Type B pancreatic cell (in vitro differentiated cells): ENCODE results near the gene SPATA21. TPM values are rescaled to one million over a fixed set of nuclear protein-coding genes. Genes with fewer than 3 reads are reported as not detected.
"Not testable (repeated sequence)": the region's sequence is repeated elsewhere in the genome, so short reads cannot be mapped to it uniquely, and the experiment has no call there.

Source experiments
- DNase-seq: peaks from one replicate; pipeline ENCODE4 v3.0.0; 2021; ENCODE audit warnings: mixed read lengths; ENCODE audit not compliant: unreplicated experiment; ENCODE audit errors: extremely low spot score
- H3K27ac Mint-ChIP-seq: 2 replicates; pipeline ENCODE4 v1.8.0; 2021; ENCODE audit warnings: mild to moderate bottlenecking, mixed read lengths
- H3K27me3 Mint-ChIP-seq: 2 replicates; pipeline ENCODE4 v1.8.0; 2021; ENCODE audit warnings: mixed read lengths
- H3K36me3 Mint-ChIP-seq: 2 replicates; pipeline ENCODE4 v1.8.0; 2021; ENCODE audit warnings: mixed read lengths
- H3K4me1 Mint-ChIP-seq: one replicate; pipeline ENCODE4 v1.8.0; 2021; ENCODE audit warnings: mixed read lengths; ENCODE audit not compliant: unreplicated experiment
- H3K4me3 Mint-ChIP-seq: 2 replicates; pipeline ENCODE4 v1.8.0; 2021; ENCODE audit warnings: mild to moderate bottlenecking, mixed read lengths
- H3K9me3 Mint-ChIP-seq: 2 replicates; pipeline ENCODE4 v1.8.0; 2021; ENCODE audit warnings: mixed read lengths
- CTCF ChIP-seq: fragments of 200-600 bp; sonication (generic); conservative IDR thresholded peaks from 2 replicates; pipeline ENCODE4 v1.5.0; 2021; ENCODE audit warnings: antibody characterized with exemption, mild to moderate bottlenecking
- total RNA-seq: library from RNA; stranded (reverse); gene quantifications from 2 replicates; pipeline ENCODE4 v1.2.1, GENCODE V29; 2021; ENCODE audit warnings: low replicate concordance

The SPATA21 gene
- total RNA-seq, 1 donor from 2014 or later, result not detected

GRCh38 chr1:16464917-16465625 lies 27.8 kb upstream of the SPATA21 start:
- H3K36me3 Mint-ChIP-seq, result peaks cover 25% of the 10 kb centered on the region

GRCh38 chr1:16462773-16463330 lies 25.6 kb upstream of the SPATA21 start:
- Mint-ChIP-seq H3K27ac (no peak overlapping the region), H3K4me1 (no peaks in the 10 kb centered on the region), H3K4me3 (no peak overlapping the region), H3K36me3 (peaks cover 32% of the 10 kb centered on the region), H3K27me3 (no peaks in the 10 kb centered on the region), H3K9me3 (no peaks in the 10 kb centered on the region)
- TF ChIP-seq CTCF, result no peak
- DNase-seq, result no peak

More at GRCh38 chr1:16464917-16465625, 27.8 kb upstream of the SPATA21 start:
- Mint-ChIP-seq H3K4me3 (no peak overlapping the region), H3K4me1 (no peaks in the 10 kb centered on the region), H3K9me3 (no peaks in the 10 kb centered on the region), H3K27ac (no peak overlapping the region), H3K27me3 (no peaks in the 10 kb centered on the region)
- no peak for DNase-seq
- no peak for TF ChIP-seq CTCF

- DNase-seq, result no peak
- no peak overlapping the region for H3K4me3 Mint-ChIP-seq
- H3K9me3 Mint-ChIP-seq, result no peaks in the 10 kb centered on the region
- no peaks in the 10 kb centered on the region for H3K4me1 Mint-ChIP-seq
- no peak for TF ChIP-seq CTCF
- peaks cover 28% of the 10 kb centered on the region for H3K36me3 Mint-ChIP-seq
- H3K27ac Mint-ChIP-seq, result no peak overlapping the region
- no peaks in the 10 kb centered on the region for H3K27me3 Mint-ChIP-seq
Observed at GRCh38 chr1:16461681-16462080, 24.5 kb upstream of the SPATA21 start.

GRCh38 chr1:16459352-16459925 lies 22.2 kb upstream of the SPATA21 start:
- Mint-ChIP-seq H3K36me3 (peaks cover 25% of the 10 kb centered on the region), H3K4me1 (no peaks in the 10 kb centered on the region), H3K27ac (no peak overlapping the region), H3K9me3 (no peaks in the 10 kb centered on the region), H3K27me3 (no peaks in the 10 kb centered on the region), H3K4me3 (no peak overlapping the region)
- DNase-seq, result no peak
- TF ChIP-seq CTCF, result no peak

GRCh38 chr1:16458831-16459230 lies 21.6 kb upstream of the SPATA21 start:
- H3K27ac Mint-ChIP-seq, result no peak overlapping the region
- no peak for DNase-seq
- H3K27me3 Mint-ChIP-seq, result no peaks in the 10 kb centered on the region
- H3K9me3 Mint-ChIP-seq, result no peaks in the 10 kb centered on the region
- TF ChIP-seq CTCF, result no peak
- no peaks in the 10 kb centered on the region for H3K4me1 Mint-ChIP-seq
- H3K4me3 Mint-ChIP-seq, result no peak overlapping the region
- H3K36me3 Mint-ChIP-seq, result peaks cover 25% of the 10 kb centered on the region

- H3K27me3 Mint-ChIP-seq, H3K9me3 Mint-ChIP-seq, H3K4me3 Mint-ChIP-seq, DNase-seq, H3K27ac Mint-ChIP-seq, H3K4me1 Mint-ChIP-seq: not testable (repeated sequence)
- H3K36me3 Mint-ChIP-seq, result peaks cover 27% of the 10 kb centered on the region
Observed at GRCh38 chr1:16456151-16456550, 18.9 kb upstream of the SPATA21 start.

- H3K4me3 Mint-ChIP-seq, H3K27ac Mint-ChIP-seq, DNase-seq, H3K4me1 Mint-ChIP-seq, H3K27me3 Mint-ChIP-seq, H3K9me3 Mint-ChIP-seq: not testable (repeated sequence)
- peaks cover 22% of the 10 kb centered on the region for H3K36me3 Mint-ChIP-seq
Observed at GRCh38 chr1:16454909-16455308, 17.7 kb upstream of the SPATA21 start.
